ENCODE measurements around the gene SPATA6L.
"Not testable (repeated sequence)": the region's sequence is repeated elsewhere in the genome, so short reads cannot be mapped to it uniquely, and the experiment has no call there.

SPATA6L gene

GRCh38 chr9:4656196-4656595 lies 10.1 kb downstream of the SPATA6L start:
- DNase-seq; in situ Hi-C loops (cut with HindIII; ENCODE audit: low pct_ligation_motif_present, low pct_unique_long_range_greater_than_20kb, low sequenced_read_pairs): not testable (repeated sequence)

- in situ Hi-C loops (cut with HindIII; ENCODE audit: low pct_ligation_motif_present, low pct_unique_long_range_greater_than_20kb, low sequenced_read_pairs) = no loop called here
- DNase-seq = no peak
Measured at GRCh38 chr9:4654538-4654937, 11.7 kb downstream of the SPATA6L start.

GRCh38 chr9:4654084-4654483 lies 12.2 kb downstream of the SPATA6L start:
- in situ Hi-C loops (cut with HindIII; ENCODE audit: low pct_ligation_motif_present, low pct_unique_long_range_greater_than_20kb, low sequenced_read_pairs) = no loop called here

GRCh38 chr9:4642351-4642750 lies 23.9 kb downstream of the SPATA6L start:
- in situ Hi-C loops (cut with HindIII; ENCODE audit: low pct_ligation_motif_present, low pct_unique_long_range_greater_than_20kb, low sequenced_read_pairs) = no loop called here
- DNase-seq = no peak

More at GRCh38 chr9:4654084-4654483, 12.2 kb downstream of the SPATA6L start:
- no peak for DNase-seq

- in situ Hi-C loops (cut with HindIII; ENCODE audit: low pct_ligation_motif_present, low pct_unique_long_range_greater_than_20kb, low sequenced_read_pairs) = no loop called here
- DNase-seq = peak; percentile 33
Measured at GRCh38 chr9:4640027-4640426, 26.3 kb downstream of the SPATA6L start.

- DNase-seq = no peak
- in situ Hi-C loops (cut with HindIII; ENCODE audit: low pct_ligation_motif_present, low pct_unique_long_range_greater_than_20kb, low sequenced_read_pairs) = no loop called here
Measured at GRCh38 chr9:4639420-4639819, 26.9 kb downstream of the SPATA6L start.

- no peak for DNase-seq
- in situ Hi-C loops (cut with HindIII; ENCODE audit: low pct_ligation_motif_present, low pct_unique_long_range_greater_than_20kb, low sequenced_read_pairs) = no loop called here
Measured at GRCh38 chr9:4638968-4639367, 27.3 kb downstream of the SPATA6L start.

- no peak for DNase-seq
- in situ Hi-C loops (cut with HindIII; ENCODE audit: low pct_ligation_motif_present, low pct_unique_long_range_greater_than_20kb, low sequenced_read_pairs) = no loop called here
Measured at GRCh38 chr9:4630836-4631235, 35.4 kb downstream of the SPATA6L start.

- in situ Hi-C loops (cut with HindIII; ENCODE audit: low pct_ligation_motif_present, low pct_unique_long_range_greater_than_20kb, low sequenced_read_pairs) = no loop called here
Measured at GRCh38 chr9:4622016-4622415, 44.3 kb downstream of the SPATA6L start.

GRCh38 chr9:4620881-4621555 lies 45.3 kb downstream of the SPATA6L start:
- DNase-seq = no peak
- in situ Hi-C loops (cut with HindIII; ENCODE audit: low pct_ligation_motif_present, low pct_unique_long_range_greater_than_20kb, low sequenced_read_pairs) = no loop called here

More at GRCh38 chr9:4622016-4622415, 44.3 kb downstream of the SPATA6L start:
- DNase-seq = no peak

- no peak for DNase-seq
Measured at GRCh38 chr9:4620057-4620765, 46.1 kb downstream of the SPATA6L start.

GRCh38 chr9:4618700-4619099 lies 47.6 kb downstream of the SPATA6L start:
- DNase-seq = no peak
- in situ Hi-C loops (cut with HindIII; ENCODE audit: low pct_ligation_motif_present, low pct_unique_long_range_greater_than_20kb, low sequenced_read_pairs) = no loop called here

More at GRCh38 chr9:4620057-4620765, 46.1 kb downstream of the SPATA6L start:
- in situ Hi-C loops (cut with HindIII; ENCODE audit: low pct_ligation_motif_present, low pct_unique_long_range_greater_than_20kb, low sequenced_read_pairs) = no loop called here

GRCh38 chr9:4617752-4618151 lies 48.5 kb downstream of the SPATA6L start:
- no peak for DNase-seq
- in situ Hi-C loops (cut with HindIII; ENCODE audit: low pct_ligation_motif_present, low pct_unique_long_range_greater_than_20kb, low sequenced_read_pairs) = no loop called here

- in situ Hi-C loops (cut with HindIII; ENCODE audit: low pct_ligation_motif_present, low pct_unique_long_range_greater_than_20kb, low sequenced_read_pairs) = no loop called here
- DNase-seq = no peak
Measured at GRCh38 chr9:4615778-4616177, 50.5 kb downstream of the SPATA6L start.

GRCh38 chr9:4615251-4615650 lies 51.0 kb downstream of the SPATA6L start:
- no peak for DNase-seq
- in situ Hi-C loops (cut with HindIII; ENCODE audit: low pct_ligation_motif_present, low pct_unique_long_range_greater_than_20kb, low sequenced_read_pairs) = no loop called here

- no peak for DNase-seq
- in situ Hi-C loops (cut with HindIII; ENCODE audit: low pct_ligation_motif_present, low pct_unique_long_range_greater_than_20kb, low sequenced_read_pairs) = no loop called here
Measured at GRCh38 chr9:4614627-4615026, 51.7 kb downstream of the SPATA6L start.

GRCh38 chr9:4606033-4606432 lies 60.2 kb downstream of the SPATA6L start:
- DNase-seq; in situ Hi-C loops (cut with HindIII; ENCODE audit: low pct_ligation_motif_present, low pct_unique_long_range_greater_than_20kb, low sequenced_read_pairs): not testable (repeated sequence)

- in situ Hi-C loops (cut with HindIII; ENCODE audit: low pct_ligation_motif_present, low pct_unique_long_range_greater_than_20kb, low sequenced_read_pairs) = no loop called here
- peak; percentile 70 for DNase-seq
Measured at GRCh38 chr9:4604678-4605095, 61.6 kb downstream of the SPATA6L start.

GRCh38 chr9:4603830-4604229 lies 62.5 kb downstream of the SPATA6L start:
- DNase-seq = no peak
- in situ Hi-C loops (cut with HindIII; ENCODE audit: low pct_ligation_motif_present, low pct_unique_long_range_greater_than_20kb, low sequenced_read_pairs) = no loop called here

GRCh38 chr9:4600368-4600767 lies 65.9 kb downstream of the SPATA6L start:
- DNase-seq = no peak
- in situ Hi-C loops (cut with HindIII; ENCODE audit: low pct_ligation_motif_present, low pct_unique_long_range_greater_than_20kb, low sequenced_read_pairs) = no loop called here
